T-helper 9 cell (primary cell): ENCODE results near the gene TMEM231.
"Not testable (repeated sequence)": the region's sequence is repeated elsewhere in the genome, so short reads cannot be mapped to it uniquely, and the experiment has no call there.

Experiments used
- DNase-seq: peaks from one replicate; pipeline ENCODE4 v3.0.0-alpha.2; 2020

The TMEM231 gene

GRCh38 chr16:75529056-75529905 is 26.8 kb downstream of the TMEM231 start:
- DNase-seq, result no peak

GRCh38 chr16:75527825-75528299 is 28.2 kb downstream of the TMEM231 start:
- DNase-seq, result no peak

- DNase-seq, result no peak
Observed at GRCh38 chr16:75526032-75526790, 29.8 kb downstream of the TMEM231 start.

- DNase-seq, result no peak
Observed at GRCh38 chr16:75519175-75519574, 36.9 kb downstream of the TMEM231 start.

GRCh38 chr16:75516189-75516966 is 39.7 kb downstream of the TMEM231 start:
- DNase-seq, result peak; percentile 14

GRCh38 chr16:75514296-75514695 is 41.8 kb downstream of the TMEM231 start:
- DNase-seq, result no peak

- no peak for DNase-seq
Observed at GRCh38 chr16:75506574-75506973, 49.5 kb downstream of the TMEM231 start.

- no peak for DNase-seq
Observed at GRCh38 chr16:75506107-75506506, 49.9 kb downstream of the TMEM231 start.

GRCh38 chr16:75503801-75504200 is 52.3 kb downstream of the TMEM231 start:
- DNase-seq, result no peak

GRCh38 chr16:75502916-75503605 is 53.0 kb downstream of the TMEM231 start:
- no peak for DNase-seq

GRCh38 chr16:75501820-75502219 is 54.2 kb downstream of the TMEM231 start:
- not testable (repeated sequence) for DNase-seq

- DNase-seq, result no peak
Observed at GRCh38 chr16:75501359-75501758, 54.7 kb downstream of the TMEM231 start.

- not testable (repeated sequence) for DNase-seq
Observed at GRCh38 chr16:75498605-75499322, 57.3 kb downstream of the TMEM231 start.

GRCh38 chr16:75497558-75497957 is 58.5 kb downstream of the TMEM231 start:
- DNase-seq, result no peak

GRCh38 chr16:75495076-75495674 is 60.9 kb downstream of the TMEM231 start, which contains the start of gene CHST6:
TSS of gene CHST6 (minus strand) at chr16:75495441. CDS start at chr16:75479828, 15,613 bp downstream.
- no peak for DNase-seq

- DNase-seq, result no peak
Observed at GRCh38 chr16:75494661-75495075, 61.4 kb downstream of the TMEM231 start.

- no peak for DNase-seq
Observed at GRCh38 chr16:75494184-75494583, 61.9 kb downstream of the TMEM231 start.

- no peak for DNase-seq
Observed at GRCh38 chr16:75491876-75492275, 64.2 kb downstream of the TMEM231 start.

GRCh38 chr16:75488322-75488721 is 67.7 kb downstream of the TMEM231 start:
- DNase-seq, result no peak
